Measurements from ENCODE around the gene MDK. TPM values are rescaled to one million over a fixed set of nuclear protein-coding genes. Genes with fewer than 3 reads are reported as not detected.

The MDK gene
- total and polyA plus RNA-seq, 2 experiments from 2014 or later = 3,396 to 4,339 TPM

GRCh38 chr11:46426233-46426991 lies 44.9 kb downstream of the MDK start:
- Histone ChIP-seq H3K27ac (no peak overlapping the region), H3K4me3 (no peak overlapping the region), H3K27me3 (no peaks in the 10 kb centered on the region), H3K9me3 (ENCODE audit: low read depth) (no peaks in the 10 kb centered on the region), H3K36me3 (no peaks in the 10 kb centered on the region), H3K4me1 (ENCODE audit: low read depth) (peaks cover 2% of the 10 kb centered on the region)
- no peak for DNase-seq (ENCODE audit: low read depth in 1 of 2, low spot score in 1 of 2)
- TF ChIP-seq, protein P1, sequence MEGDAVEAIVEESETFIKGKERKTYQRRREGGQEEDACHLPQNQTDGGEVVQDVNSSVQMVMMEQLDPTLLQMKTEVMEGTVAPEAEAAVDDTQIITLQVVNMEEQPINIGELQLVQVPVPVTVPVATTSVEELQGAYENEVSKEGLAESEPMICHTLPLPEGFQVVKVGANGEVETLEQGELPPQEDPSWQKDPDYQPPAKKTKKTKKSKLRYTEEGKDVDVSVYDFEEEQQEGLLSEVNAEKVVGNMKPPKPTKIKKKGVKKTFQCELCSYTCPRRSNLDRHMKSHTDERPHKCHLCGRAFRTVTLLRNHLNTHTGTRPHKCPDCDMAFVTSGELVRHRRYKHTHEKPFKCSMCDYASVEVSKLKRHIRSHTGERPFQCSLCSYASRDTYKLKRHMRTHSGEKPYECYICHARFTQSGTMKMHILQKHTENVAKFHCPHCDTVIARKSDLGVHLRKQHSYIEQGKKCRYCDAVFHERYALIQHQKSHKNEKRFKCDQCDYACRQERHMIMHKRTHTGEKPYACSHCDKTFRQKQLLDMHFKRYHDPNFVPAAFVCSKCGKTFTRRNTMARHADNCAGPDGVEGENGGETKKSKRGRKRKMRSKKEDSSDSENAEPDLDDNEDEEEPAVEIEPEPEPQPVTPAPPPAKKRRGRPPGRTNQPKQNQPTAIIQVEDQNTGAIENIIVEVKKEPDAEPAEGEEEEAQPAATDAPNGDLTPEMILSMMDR (IDR thresholded peaks at IDR 0.05; ENCODE audit: low read depth, low read length) = no peak

DNA sequence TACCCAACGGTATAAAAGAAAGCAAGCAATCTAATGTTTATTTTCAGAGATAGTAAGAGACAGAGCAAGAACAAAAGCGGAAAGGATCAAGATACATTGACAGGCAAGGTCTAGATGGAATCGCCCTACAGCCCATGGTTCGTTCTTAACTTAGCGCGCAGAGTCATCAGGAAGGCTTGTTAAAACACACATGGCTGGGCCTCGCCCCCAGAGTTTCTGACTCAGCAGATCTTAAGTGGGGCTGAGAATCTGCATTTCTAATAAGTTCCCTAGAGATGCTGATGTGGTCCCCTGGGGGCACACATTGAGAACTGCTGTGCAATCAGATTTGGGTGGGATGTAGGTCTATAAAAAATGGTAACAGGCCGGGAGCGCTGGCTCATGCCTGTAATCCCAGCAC lies 45.9 kb downstream of the MDK start:
- no peak overlapping the region for H3K27ac ChIP-seq
- no peaks in the 10 kb centered on the region for H3K27me3 ChIP-seq
- TF ChIP-seq, protein P1 (IDR thresholded peaks at IDR 0.05; ENCODE audit: low read depth, low read length) = no peak

DNA sequence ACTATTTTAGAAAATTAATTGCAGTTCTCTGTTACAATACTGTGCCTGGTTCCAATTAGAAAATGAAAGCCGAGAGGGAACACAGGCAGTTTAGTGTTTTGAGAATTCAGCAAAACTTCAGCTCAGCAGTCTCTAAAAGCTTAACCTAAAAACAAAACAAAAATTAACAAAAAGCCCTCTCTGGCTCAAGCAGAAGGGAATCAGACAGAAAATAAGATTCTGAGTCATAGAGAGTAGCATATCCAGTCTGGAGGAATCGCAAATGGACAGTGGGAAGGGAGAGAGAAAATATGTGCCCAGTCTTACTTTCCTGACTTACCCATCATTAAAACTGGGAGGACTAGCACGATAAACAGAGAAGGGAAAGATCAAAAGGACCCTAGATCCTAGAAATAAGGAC lies 48.2 kb downstream of the MDK start:
- Histone ChIP-seq H3K4me1 (ENCODE audit: low read depth) (no peaks in the 10 kb centered on the region), H3K9me3 (ENCODE audit: low read depth) (no peaks in the 10 kb centered on the region), H3K27ac (no peak overlapping the region), H3K4me3 (no peak overlapping the region), H3K36me3 (peaks cover 17% of the 10 kb centered on the region), H3K27me3 (no peaks in the 10 kb centered on the region)
- TF ChIP-seq, protein P1 (IDR thresholded peaks at IDR 0.05; ENCODE audit: low read depth, low read length) = no peak
- no peak for DNase-seq (ENCODE audit: low read depth in 1 of 2, low spot score in 1 of 2)

More for the DNA sequence above, 45.9 kb downstream of the MDK start:
- no peaks in the 10 kb centered on the region for H3K4me1 ChIP-seq (ENCODE audit: low read depth)
- no peak overlapping the region for H3K4me3 ChIP-seq
- no peaks in the 10 kb centered on the region for H3K9me3 ChIP-seq (ENCODE audit: low read depth)
- H3K36me3 ChIP-seq = peaks cover 3% of the 10 kb centered on the region
- DNase-seq (ENCODE audit: low read depth in 1 of 2, low spot score in 1 of 2) = no peak

GRCh38 chr11:46431211-46431610 lies 49.7 kb downstream of the MDK start:
- no peak for DNase-seq (ENCODE audit: low read depth in 1 of 2, low spot score in 1 of 2)
- Histone ChIP-seq H3K36me3 (peaks cover 17% of the 10 kb centered on the region), H3K4me1 (ENCODE audit: low read depth) (no peaks in the 10 kb centered on the region), H3K27ac (no peak overlapping the region), H3K9me3 (ENCODE audit: low read depth) (no peaks in the 10 kb centered on the region), H3K4me3 (no peak overlapping the region), H3K27me3 (no peaks in the 10 kb centered on the region)
- TF ChIP-seq, protein P1 (IDR thresholded peaks at IDR 0.05; ENCODE audit: low read depth, low read length) = no peak

Other genes starting within 250 kb of the MDK start
- gene CREB3L1, start 104.0 kb upstream of the MDK start, total RNA-seq = 3.8 and 4.3 TPM in 2 replicates
- gene CREB3L1, start 104.0 kb upstream of the MDK start, polyA plus RNA-seq = 11.7 and 14.1 TPM in 2 replicates
- 81.8 TPM in 2 replicates for gene DGKZ, start 34.2 kb upstream of the MDK start, total RNA-seq
- gene DGKZ, start 34.2 kb upstream of the MDK start, polyA plus RNA-seq = 48.3 and 48.5 TPM in 2 replicates
- 0.51 and 0.56 TPM in 2 replicates for gene CHRM4, start 10.1 kb downstream of the MDK start, total RNA-seq
- not detected in 2 replicates for gene CHRM4, start 10.1 kb downstream of the MDK start, polyA plus RNA-seq
- 27.7 and 52.7 TPM in 2 replicates for gene AMBRA1, start 212.4 kb downstream of the MDK start, total RNA-seq
- 10.5 and 12.8 TPM in 2 replicates for gene AMBRA1, start 212.4 kb downstream of the MDK start, polyA plus RNA-seq
- gene HARBI1, start 235.6 kb downstream of the MDK start, total RNA-seq = 2.2 and 3.8 TPM in 2 replicates
- 6.9 and 9.8 TPM in 2 replicates for gene HARBI1, start 235.6 kb downstream of the MDK start, polyA plus RNA-seq
- 78.5 and 108 TPM in 2 replicates for gene ATG13, start 235.9 kb downstream of the MDK start, total RNA-seq
- gene ATG13, start 235.9 kb downstream of the MDK start, polyA plus RNA-seq = 56.8 and 61.9 TPM in 2 replicates